ENCODE data around the gene NUCB2.

Gene NUCB2

DNA sequence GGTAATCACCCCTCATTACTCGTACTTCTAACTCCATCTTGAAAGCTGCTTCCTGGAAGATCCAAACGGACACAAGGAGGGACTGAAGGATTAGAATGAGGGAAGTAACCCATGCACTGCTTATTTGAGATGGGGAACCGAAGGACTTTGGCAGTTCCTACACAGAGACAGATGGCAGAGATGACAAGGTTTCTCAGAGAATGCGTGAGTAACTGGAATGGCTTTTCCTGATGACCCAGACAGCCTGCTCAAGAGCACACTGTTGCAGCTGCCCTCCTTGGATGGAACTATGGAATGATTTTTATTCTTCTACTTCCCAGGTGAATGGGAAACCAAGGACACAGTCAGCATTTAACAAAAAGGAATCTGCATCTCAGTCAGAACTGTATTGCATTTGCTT lies 104.6 kb downstream of the NUCB2 start:
- DNase-seq (ENCODE audit: low read depth in 2 of 2): no peak

Data from stimulated activated CD4-positive, alpha-beta T cell treated with anti-CD3 and anti-CD28 coated beads, Interleukin-12 subunit alpha, Interleukin-12 subunit beta, amount 100 ng/mL, for 24 hours (primary cell).